Measurements from ENCODE around the gene PKP3.
A peak's percentile ranks its signal among the peaks of the same experiment; 100 is the strongest.
"Not testable (repeated sequence)": the region's sequence is repeated elsewhere in the genome, so short reads cannot be mapped to it uniquely, and the experiment has no call there.

The PKP3 gene

GRCh38 chr11:394034-394857, at the start of gene PKP3:
PKP3 (plus strand) TSS chr11:394209; CDS start chr11:394293, 84 bp downstream.
- Histone ChIP-seq H3K36me3 (ENCODE audit: insufficient read depth, low read length) (no peaks in the 10 kb centered on the region), H3K9me3 (ENCODE audit: low read depth, low read length) (no peaks in the 10 kb centered on the region)
- no peak for DNase-seq (ENCODE audit: low read depth, low spot score)

GRCh38 chr11:344836-345578, 49.0 kb upstream of the PKP3 start:
- H3K36me3 ChIP-seq (ENCODE audit: insufficient read depth, low read length) = no peaks in the 10 kb centered on the region
- H3K27ac ChIP-seq = 0 out of 2 replicates have a peak overlapping the region, but pooled peaks have one; percentile 31
- TF ChIP-seq POLR2AphosphoS5 (IDR thresholded peaks at IDR 0.05; ENCODE audit: borderline replicate concordance, low read depth, low read length) (no peak), EZH2 (IDR thresholded peaks at IDR 0.05) (no peak), FOXP2 (optimal IDR thresholded peaks at IDR 0.05; ENCODE audit: control extremely low read depth, extremely low read length, insufficient read depth) (no peak)
- H3K9me3 ChIP-seq (ENCODE audit: low read depth, low read length) = no peaks in the 10 kb centered on the region
- H3K4me3 ChIP-seq = no peak overlapping the region
- DNase-seq (ENCODE audit: low read depth, low spot score) = no peak
- H3K9ac ChIP-seq (ENCODE audit: insufficient read length) = no peak overlapping the region

More at GRCh38 chr11:394034-394857, at the start of gene PKP3:
- H3K9ac ChIP-seq (ENCODE audit: insufficient read length) = no peak within 1 kb of the TSS
- no peak within 1 kb of the TSS for H3K27ac ChIP-seq
- no peak within 1 kb of the TSS for H3K4me3 ChIP-seq
- no peak for TF ChIP-seq FOXP2 (optimal IDR thresholded peaks at IDR 0.05; ENCODE audit: control extremely low read depth, extremely low read length, insufficient read depth)
- TF ChIP-seq POLR2AphosphoS5 (IDR thresholded peaks at IDR 0.05; ENCODE audit: borderline replicate concordance, low read depth, low read length) = no peak
- no peak for TF ChIP-seq EZH2 (IDR thresholded peaks at IDR 0.05)

- H3K9me3 ChIP-seq (ENCODE audit: low read depth, low read length) = no peaks in the 10 kb centered on the region
- H3K27ac ChIP-seq = no peak overlapping the region
- H3K36me3 ChIP-seq (ENCODE audit: insufficient read depth, low read length) = no peaks in the 10 kb centered on the region
- H3K9ac ChIP-seq (ENCODE audit: insufficient read length) = no peak overlapping the region
- DNase-seq (ENCODE audit: low read depth, low spot score) = no peak
- TF ChIP-seq POLR2AphosphoS5 (IDR thresholded peaks at IDR 0.05; ENCODE audit: borderline replicate concordance, low read depth, low read length) (no peak), FOXP2 (optimal IDR thresholded peaks at IDR 0.05; ENCODE audit: control extremely low read depth, extremely low read length, insufficient read depth) (no peak), EZH2 (IDR thresholded peaks at IDR 0.05) (no peak)
- H3K4me3 ChIP-seq = no peak overlapping the region
Observed at GRCh38 chr11:346529-346928, 47.5 kb upstream of the PKP3 start.

GRCh38 chr11:349270-349954, 44.6 kb upstream of the PKP3 start:
- H3K4me3 ChIP-seq; H3K36me3 ChIP-seq (ENCODE audit: insufficient read depth, low read length); DNase-seq (ENCODE audit: low read depth, low spot score); H3K9ac ChIP-seq (ENCODE audit: insufficient read length); H3K27ac ChIP-seq; H3K9me3 ChIP-seq (ENCODE audit: low read depth, low read length): not testable (repeated sequence)

- H3K4me3 ChIP-seq; DNase-seq (ENCODE audit: low read depth, low spot score); H3K9ac ChIP-seq (ENCODE audit: insufficient read length); H3K36me3 ChIP-seq (ENCODE audit: insufficient read depth, low read length); H3K9me3 ChIP-seq (ENCODE audit: low read depth, low read length): not testable (repeated sequence)
- 0 out of 2 replicates have a peak overlapping the region, but pooled peaks have one; percentile 50 for H3K27ac ChIP-seq
Observed at GRCh38 chr11:350033-350722, 43.8 kb upstream of the PKP3 start.

- peak overlapping the region; percentile 45 for H3K9ac ChIP-seq (ENCODE audit: insufficient read length)
- H3K27ac ChIP-seq = peak overlapping the region; percentile 64
- no peaks in the 10 kb centered on the region for H3K36me3 ChIP-seq (ENCODE audit: insufficient read depth, low read length)
- no peak for DNase-seq (ENCODE audit: low read depth, low spot score)
- H3K4me3 ChIP-seq = no peak overlapping the region
- no peak for TF ChIP-seq POLR2AphosphoS5 (IDR thresholded peaks at IDR 0.05; ENCODE audit: borderline replicate concordance, low read depth, low read length)
- no peak for TF ChIP-seq FOXP2 (optimal IDR thresholded peaks at IDR 0.05; ENCODE audit: control extremely low read depth, extremely low read length, insufficient read depth)
- TF ChIP-seq EZH2 (IDR thresholded peaks at IDR 0.05) = no peak
- no peaks in the 10 kb centered on the region for H3K9me3 ChIP-seq (ENCODE audit: low read depth, low read length)
Observed at GRCh38 chr11:350723-351255, 43.2 kb upstream of the PKP3 start.

GRCh38 chr11:351411-351810, 42.6 kb upstream of the PKP3 start:
- Histone ChIP-seq H3K27ac (no peak overlapping the region), H3K9ac (ENCODE audit: insufficient read length) (no peak overlapping the region)

More at GRCh38 chr11:351411-351810, 42.6 kb upstream of the PKP3 start:
- no peaks in the 10 kb centered on the region for H3K36me3 ChIP-seq (ENCODE audit: insufficient read depth, low read length)
- no peak for TF ChIP-seq POLR2AphosphoS5 (IDR thresholded peaks at IDR 0.05; ENCODE audit: borderline replicate concordance, low read depth, low read length)
- no peak for TF ChIP-seq EZH2 (IDR thresholded peaks at IDR 0.05)
- no peak for TF ChIP-seq FOXP2 (optimal IDR thresholded peaks at IDR 0.05; ENCODE audit: control extremely low read depth, extremely low read length, insufficient read depth)
- H3K4me3 ChIP-seq = no peak overlapping the region
- H3K9me3 ChIP-seq (ENCODE audit: low read depth, low read length) = no peaks in the 10 kb centered on the region
- DNase-seq (ENCODE audit: low read depth, low spot score) = no peak
